Vagina (tissue), 2 donors: ENCODE data around the gene SHF.

ENCODE experiments used
- POLR2A ChIP-seq, 2 donors: fragments of 450-650 bp; IDR thresholded peaks; one replicate each; pipeline ENCODE4 v1.6.1; 2017; ENCODE audit warnings: antibody characterized with exemption in 2 of 2, mild to moderate bottlenecking in 2 of 2, moderate library complexity in 2 of 2
- POLR2AphosphoS5 ChIP-seq, 2 donors: sonication (generic); formaldehyde crosslinking; IDR thresholded peaks; one replicate each; pipeline ENCODE4 v1.9.0; 2017; ENCODE audit warnings: antibody characterized with exemption in 2 of 2, mild to moderate bottlenecking in 2 of 2, low read depth in 1 of 2; ENCODE audit not compliant: insufficient read depth in 1 of 2
- TF ChIP-seq, protein P1 (sequence below), 3 experiments: fragments of 450-650 bp in 2 of 3; fragments of 200-600 bp in 1 of 3; sonication (generic) in 1 of 3; IDR thresholded peaks; one replicate each; pipeline ENCODE4 v1.5.1; 2017 to 2019; ENCODE audit warnings: antibody characterized with exemption in 3 of 3, mild to moderate bottlenecking in 2 of 3, moderate library complexity in 2 of 3

DNA sequence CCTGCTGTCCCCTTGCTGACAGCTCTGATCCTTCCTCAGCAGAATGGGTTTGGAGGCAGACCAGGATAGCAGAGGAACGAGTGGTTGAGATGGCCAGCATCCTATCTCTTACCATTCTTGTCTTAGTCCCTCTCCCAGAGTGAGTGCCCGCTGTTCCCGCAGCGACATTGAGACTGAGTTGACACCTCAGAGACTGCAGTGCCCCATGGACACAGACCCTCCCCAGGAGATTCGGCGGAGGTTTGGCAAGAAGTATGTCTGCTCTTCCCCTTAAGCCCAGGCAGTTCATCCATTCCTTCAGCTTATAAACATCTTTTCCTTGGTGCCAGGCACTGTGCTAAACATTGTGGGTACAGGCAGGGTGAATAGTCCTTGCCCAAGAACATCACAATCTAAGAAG, 36.8 kb downstream of the SHF start:
- TF ChIP-seq, protein P1, sequence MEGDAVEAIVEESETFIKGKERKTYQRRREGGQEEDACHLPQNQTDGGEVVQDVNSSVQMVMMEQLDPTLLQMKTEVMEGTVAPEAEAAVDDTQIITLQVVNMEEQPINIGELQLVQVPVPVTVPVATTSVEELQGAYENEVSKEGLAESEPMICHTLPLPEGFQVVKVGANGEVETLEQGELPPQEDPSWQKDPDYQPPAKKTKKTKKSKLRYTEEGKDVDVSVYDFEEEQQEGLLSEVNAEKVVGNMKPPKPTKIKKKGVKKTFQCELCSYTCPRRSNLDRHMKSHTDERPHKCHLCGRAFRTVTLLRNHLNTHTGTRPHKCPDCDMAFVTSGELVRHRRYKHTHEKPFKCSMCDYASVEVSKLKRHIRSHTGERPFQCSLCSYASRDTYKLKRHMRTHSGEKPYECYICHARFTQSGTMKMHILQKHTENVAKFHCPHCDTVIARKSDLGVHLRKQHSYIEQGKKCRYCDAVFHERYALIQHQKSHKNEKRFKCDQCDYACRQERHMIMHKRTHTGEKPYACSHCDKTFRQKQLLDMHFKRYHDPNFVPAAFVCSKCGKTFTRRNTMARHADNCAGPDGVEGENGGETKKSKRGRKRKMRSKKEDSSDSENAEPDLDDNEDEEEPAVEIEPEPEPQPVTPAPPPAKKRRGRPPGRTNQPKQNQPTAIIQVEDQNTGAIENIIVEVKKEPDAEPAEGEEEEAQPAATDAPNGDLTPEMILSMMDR (IDR thresholded peaks at IDR 0.05): no peak
- TF ChIP-seq POLR2A (IDR thresholded peaks at IDR 0.05): no peak
- TF ChIP-seq POLR2AphosphoS5 (IDR thresholded peaks at IDR 0.05; ENCODE audit: insufficient read depth in 1 of 2, low read depth in 1 of 2): no peak
